MM.1S (cell line): Measurements from ENCODE around the gene FOXO3.

Experiments
- DNase-seq: peaks from one replicate; pipeline ENCODE4 v3.0.0-alpha.2; 2015
- H2AFZ ChIP-seq: fragments of 300-600 bp; sonication (generic); 2 replicates; pipeline ENCODE4 v1.6.0; 2016; ENCODE audit warnings: antibody characterized with exemption, low read length
- H3F3A ChIP-seq: fragments of 300-600 bp; sonication (generic); 2 replicates; pipeline ENCODE4 v1.6.1; 2016; ENCODE audit warnings: mild to moderate bottlenecking, antibody characterized with exemption, low read length, moderate library complexity, mixed read lengths; ENCODE audit not compliant: insufficient read depth
- H3K27ac ChIP-seq: fragments of 300-600 bp; sonication (generic); 2 replicates; pipeline ENCODE4 v1.5.1; 2016; ENCODE audit warnings: mild to moderate bottlenecking, low read length
- H3K27me3 ChIP-seq: fragments of 300-600 bp; sonication (generic); replicated peaks from 2 replicates; pipeline ENCODE4 v1.6.0; 2016; ENCODE audit warnings: low read length; ENCODE audit not compliant: insufficient read depth
- H3K36me3 ChIP-seq: fragments of 300-600 bp; sonication (generic); replicated peaks from 2 replicates; pipeline ENCODE4 v1.6.1; 2016; ENCODE audit warnings: mild to moderate bottlenecking, low read length, mixed read lengths; ENCODE audit not compliant: insufficient read depth
- H3K4me1 ChIP-seq: fragments of 300-600 bp; sonication (generic); 2 replicates; pipeline ENCODE4 v1.6.1; 2016; ENCODE audit warnings: low read length, mixed read lengths
- H3K4me2 ChIP-seq: fragments of 300-600 bp; sonication (generic); 2 replicates; pipeline ENCODE4 v1.6.0; 2016; ENCODE audit warnings: low read depth, low read length
- H3K4me3 ChIP-seq: fragments of 300-600 bp; sonication (generic); 2 replicates; pipeline ENCODE4 v1.5.1; 2016; ENCODE audit warnings: low read length, mixed read lengths
- H3K79me2 ChIP-seq: fragments of 300-600 bp; sonication (generic); 2 replicates; pipeline ENCODE4 v1.6.1; 2016; ENCODE audit warnings: mixed run types, low read length, mixed read lengths
- H3K9ac ChIP-seq: fragments of 300-600 bp; sonication (generic); 2 replicates; pipeline ENCODE4 v1.6.1; 2016; ENCODE audit warnings: low read length, mixed read lengths
- H3K9me2 ChIP-seq: fragments of 300-600 bp; sonication (generic); replicated peaks from 2 replicates; pipeline ENCODE4 v1.6.1; 2016; ENCODE audit warnings: mild to moderate bottlenecking, low read length, mixed read lengths; ENCODE audit not compliant: insufficient read depth
- H3K9me3 ChIP-seq: fragments of 300-600 bp; sonication (generic); replicated peaks from 2 replicates; pipeline ENCODE4 v1.6.1; 2016; ENCODE audit warnings: mild to moderate bottlenecking, low read length, mixed read lengths; ENCODE audit not compliant: insufficient read depth
- H4K20me1 ChIP-seq: fragments of 300-600 bp; sonication (generic); 2 replicates; pipeline ENCODE4 v1.6.1; 2016; ENCODE audit warnings: mild to moderate bottlenecking, low read length, moderate library complexity, mixed read lengths; ENCODE audit not compliant: insufficient read depth
- EZH2 ChIP-seq: fragments of 300-600 bp; sonication (generic); optimal IDR thresholded peaks from 2 replicates; pipeline ENCODE3; 2017; ENCODE audit warnings: low read depth, mild to moderate bottlenecking, antibody characterized with exemption, low read length, mixed read lengths
- EZH2phosphoT487 ChIP-seq: fragments of 300-600 bp; sonication (generic); IDR thresholded peaks from 2 replicates; pipeline ENCODE4 v1.6.1; 2018; ENCODE audit warnings: antibody characterized with exemption, low read length
- TF ChIP-seq, protein P1 (sequence below): fragments of 300-600 bp; sonication (generic); IDR thresholded peaks from 2 replicates; pipeline ENCODE4 v1.5.1; 2016; ENCODE audit warnings: antibody characterized with exemption, low read length, mixed read lengths

The FOXO3 gene

DNA sequence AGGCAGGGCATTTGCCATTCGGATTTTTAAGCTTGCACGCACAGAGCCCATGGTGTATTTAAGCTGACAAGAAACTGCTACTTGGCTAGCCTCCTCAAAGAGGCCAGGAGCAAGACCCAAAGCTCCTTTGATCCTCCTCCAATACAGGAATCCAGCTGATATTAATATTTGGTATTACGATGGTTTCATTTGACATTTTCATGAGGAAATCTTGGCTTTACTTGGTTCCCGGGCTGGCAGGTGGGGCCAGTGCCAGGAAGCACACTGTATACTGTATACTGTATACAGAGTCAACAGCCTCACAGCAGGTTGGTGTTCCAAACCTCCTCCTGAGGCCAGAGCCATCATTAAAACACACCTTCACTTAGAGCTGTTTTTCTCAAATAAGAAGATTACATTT lies 149.3 kb downstream of the FOXO3 start:
- TF ChIP-seq, protein P1, sequence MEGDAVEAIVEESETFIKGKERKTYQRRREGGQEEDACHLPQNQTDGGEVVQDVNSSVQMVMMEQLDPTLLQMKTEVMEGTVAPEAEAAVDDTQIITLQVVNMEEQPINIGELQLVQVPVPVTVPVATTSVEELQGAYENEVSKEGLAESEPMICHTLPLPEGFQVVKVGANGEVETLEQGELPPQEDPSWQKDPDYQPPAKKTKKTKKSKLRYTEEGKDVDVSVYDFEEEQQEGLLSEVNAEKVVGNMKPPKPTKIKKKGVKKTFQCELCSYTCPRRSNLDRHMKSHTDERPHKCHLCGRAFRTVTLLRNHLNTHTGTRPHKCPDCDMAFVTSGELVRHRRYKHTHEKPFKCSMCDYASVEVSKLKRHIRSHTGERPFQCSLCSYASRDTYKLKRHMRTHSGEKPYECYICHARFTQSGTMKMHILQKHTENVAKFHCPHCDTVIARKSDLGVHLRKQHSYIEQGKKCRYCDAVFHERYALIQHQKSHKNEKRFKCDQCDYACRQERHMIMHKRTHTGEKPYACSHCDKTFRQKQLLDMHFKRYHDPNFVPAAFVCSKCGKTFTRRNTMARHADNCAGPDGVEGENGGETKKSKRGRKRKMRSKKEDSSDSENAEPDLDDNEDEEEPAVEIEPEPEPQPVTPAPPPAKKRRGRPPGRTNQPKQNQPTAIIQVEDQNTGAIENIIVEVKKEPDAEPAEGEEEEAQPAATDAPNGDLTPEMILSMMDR = no peak
- no peak for TF ChIP-seq EZH2
- TF ChIP-seq EZH2phosphoT487 = no peak
- Histone ChIP-seq H3K4me1 (peaks cover 5% of the 10 kb centered on the region), H3K9ac (no peak overlapping the region), H3K9me2 (no peaks in the 10 kb centered on the region), H3K79me2 (no peaks in the 10 kb centered on the region), H3F3A (no peaks in the 10 kb centered on the region), H3K36me3 (no peaks in the 10 kb centered on the region), H4K20me1 (no peaks in the 10 kb centered on the region), H3K4me2 (no peak overlapping the region), H3K9me3 (no peaks in the 10 kb centered on the region), H3K27me3 (no peaks in the 10 kb centered on the region), H2AFZ (no peak overlapping the region), H3K27ac (no peak overlapping the region), H3K4me3 (no peak overlapping the region)
- DNase-seq = no peak

DNA sequence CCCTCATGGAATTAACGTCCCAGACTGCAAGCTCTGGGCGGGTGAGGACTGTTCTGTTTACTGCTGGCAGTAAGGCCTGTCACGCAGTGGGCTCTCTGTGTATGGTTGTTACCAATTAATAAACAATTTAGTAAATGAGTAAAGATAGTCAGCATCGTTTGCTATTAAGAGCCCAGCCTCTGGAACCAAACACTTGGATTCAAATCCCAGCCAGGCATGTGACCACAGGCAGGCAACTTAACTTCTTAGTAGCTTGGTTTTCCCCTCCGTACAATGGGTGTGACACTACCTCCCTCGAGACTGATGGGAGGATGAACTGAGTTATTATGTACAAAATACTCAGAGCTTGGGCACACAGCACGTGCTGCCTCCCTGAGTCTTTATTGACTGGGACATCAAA lies 149.8 kb downstream of the FOXO3 start:
- H3K9me3 ChIP-seq = no peaks in the 10 kb centered on the region
- no peak overlapping the region for H3K27ac ChIP-seq
- no peaks in the 10 kb centered on the region for H3K9me2 ChIP-seq
- no peak overlapping the region for H2AFZ ChIP-seq
- H3F3A ChIP-seq = no peaks in the 10 kb centered on the region
- H3K79me2 ChIP-seq = no peaks in the 10 kb centered on the region
- H4K20me1 ChIP-seq = no peaks in the 10 kb centered on the region
- H3K9ac ChIP-seq = no peak overlapping the region
- H3K36me3 ChIP-seq = no peaks in the 10 kb centered on the region
- no peak for DNase-seq
- peaks cover 5% of the 10 kb centered on the region for H3K4me1 ChIP-seq
- TF ChIP-seq, protein P1 = no peak
- TF ChIP-seq EZH2 (no peak), EZH2phosphoT487 (no peak)
- no peaks in the 10 kb centered on the region for H3K27me3 ChIP-seq
- no peak overlapping the region for H3K4me3 ChIP-seq
- no peak overlapping the region for H3K4me2 ChIP-seq

DNA sequence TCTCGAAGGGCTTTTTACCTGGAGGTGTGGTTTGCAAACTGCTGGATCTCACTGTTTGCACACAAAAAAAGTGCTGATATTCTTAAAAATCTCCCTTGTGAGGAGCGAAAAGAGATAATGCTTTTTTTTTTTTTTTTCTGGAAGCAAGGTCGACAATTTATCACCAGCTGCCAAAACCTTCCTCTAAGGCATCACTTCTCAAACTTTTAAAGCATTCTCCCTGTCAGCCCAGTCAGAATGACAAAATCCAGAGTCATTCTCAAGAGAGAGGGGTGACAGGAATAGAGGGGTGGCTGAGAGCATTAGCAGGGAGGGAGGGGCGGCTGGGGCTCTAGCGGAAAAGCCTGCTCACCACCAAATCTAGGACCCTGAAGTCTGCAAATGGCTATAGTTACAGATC lies 150.4 kb downstream of the FOXO3 start:
- no peaks in the 10 kb centered on the region for H3K9me3 ChIP-seq
- H2AFZ ChIP-seq = no peak overlapping the region
- no peak overlapping the region for H3K4me3 ChIP-seq
- no peak for TF ChIP-seq EZH2
- no peaks in the 10 kb centered on the region for H3F3A ChIP-seq
- H3K27me3 ChIP-seq = no peaks in the 10 kb centered on the region
- DNase-seq = no peak
- no peaks in the 10 kb centered on the region for H3K79me2 ChIP-seq
- no peaks in the 10 kb centered on the region for H3K9me2 ChIP-seq
- H3K27ac ChIP-seq = no peak overlapping the region
- no peaks in the 10 kb centered on the region for H4K20me1 ChIP-seq
- no peak overlapping the region for H3K4me2 ChIP-seq
- no peak overlapping the region for H3K9ac ChIP-seq
- no peaks in the 10 kb centered on the region for H3K36me3 ChIP-seq
- H3K4me1 ChIP-seq = peaks cover 5% of the 10 kb centered on the region

DNA sequence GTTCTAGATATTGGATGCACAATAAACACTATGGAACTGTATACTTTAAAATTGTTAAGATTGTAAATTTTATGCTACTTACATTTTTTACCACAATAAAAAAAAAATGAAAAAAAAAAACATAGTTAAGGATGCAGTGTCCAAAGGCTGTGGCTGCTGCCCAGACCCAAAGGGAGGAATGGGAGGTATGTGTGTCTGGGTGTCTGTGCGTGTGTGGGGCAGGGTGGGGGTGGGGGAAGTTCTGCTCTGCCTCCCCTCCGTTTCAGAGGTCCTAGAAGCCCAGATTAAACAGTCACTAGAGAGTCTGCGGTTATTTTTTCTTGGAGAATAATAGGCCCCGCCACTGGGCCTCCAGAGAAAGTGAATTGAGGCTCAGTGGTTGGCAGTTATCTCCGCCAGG lies 151.1 kb downstream of the FOXO3 start:
- no peak for DNase-seq
- no peak for TF ChIP-seq EZH2
- TF ChIP-seq, protein P1 = no peak
- H2AFZ ChIP-seq = no peak overlapping the region

More for the DNA sequence above, 151.1 kb downstream of the FOXO3 start:
- Histone ChIP-seq H4K20me1 (no peaks in the 10 kb centered on the region), H3K9me2 (no peaks in the 10 kb centered on the region), H3K36me3 (no peaks in the 10 kb centered on the region), H3K79me2 (no peaks in the 10 kb centered on the region), H3K27ac (no peak overlapping the region), H3K9ac (no peak overlapping the region), H3K4me3 (no peak overlapping the region), H3K27me3 (no peaks in the 10 kb centered on the region), H3K4me2 (no peak overlapping the region), H3K9me3 (no peaks in the 10 kb centered on the region), H3F3A (no peaks in the 10 kb centered on the region), H3K4me1 (peaks cover 5% of the 10 kb centered on the region)
